22Rv1 (cell line): Measurements from ENCODE around the gene BPIFB1.

ENCODE experiments used
- H3K27ac ChIP-seq: fragments of 450-650 bp; 2 replicates; pipeline ENCODE4 v1.5.1; 2017
- ZFX ChIP-seq: fragments of 450-650 bp; IDR thresholded peaks from 2 replicates; pipeline ENCODE4 v1.6.1; 2017; ENCODE audit warnings: antibody characterized with exemption, borderline replicate concordance
- TF ChIP-seq, protein P1 (sequence below): fragments of 450-650 bp; IDR thresholded peaks from 2 replicates; pipeline ENCODE4 v1.5.1; 2017; ENCODE audit warnings: mild to moderate bottlenecking

BPIFB1 gene

DNA sequence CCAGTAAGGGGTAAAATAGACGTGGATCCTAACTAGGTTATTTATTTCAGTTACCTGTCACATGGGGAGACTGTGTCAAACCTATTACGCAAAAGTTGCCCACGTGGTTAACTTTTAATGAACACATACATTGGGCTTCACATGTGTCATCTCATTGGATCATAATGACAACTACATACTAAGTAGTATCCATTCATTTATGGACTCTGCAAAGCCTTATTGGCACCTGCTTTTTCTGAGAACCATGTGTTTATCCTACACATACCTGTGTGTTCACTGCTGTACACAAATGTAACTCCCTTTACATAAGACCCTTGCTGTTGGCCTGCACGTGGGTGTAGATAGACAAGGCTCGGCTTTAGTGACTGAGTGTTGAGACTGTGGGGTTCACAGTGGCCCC is 42.1 kb upstream of the BPIFB1 start:
- TF ChIP-seq ZFX = no peak
- TF ChIP-seq, protein P1, sequence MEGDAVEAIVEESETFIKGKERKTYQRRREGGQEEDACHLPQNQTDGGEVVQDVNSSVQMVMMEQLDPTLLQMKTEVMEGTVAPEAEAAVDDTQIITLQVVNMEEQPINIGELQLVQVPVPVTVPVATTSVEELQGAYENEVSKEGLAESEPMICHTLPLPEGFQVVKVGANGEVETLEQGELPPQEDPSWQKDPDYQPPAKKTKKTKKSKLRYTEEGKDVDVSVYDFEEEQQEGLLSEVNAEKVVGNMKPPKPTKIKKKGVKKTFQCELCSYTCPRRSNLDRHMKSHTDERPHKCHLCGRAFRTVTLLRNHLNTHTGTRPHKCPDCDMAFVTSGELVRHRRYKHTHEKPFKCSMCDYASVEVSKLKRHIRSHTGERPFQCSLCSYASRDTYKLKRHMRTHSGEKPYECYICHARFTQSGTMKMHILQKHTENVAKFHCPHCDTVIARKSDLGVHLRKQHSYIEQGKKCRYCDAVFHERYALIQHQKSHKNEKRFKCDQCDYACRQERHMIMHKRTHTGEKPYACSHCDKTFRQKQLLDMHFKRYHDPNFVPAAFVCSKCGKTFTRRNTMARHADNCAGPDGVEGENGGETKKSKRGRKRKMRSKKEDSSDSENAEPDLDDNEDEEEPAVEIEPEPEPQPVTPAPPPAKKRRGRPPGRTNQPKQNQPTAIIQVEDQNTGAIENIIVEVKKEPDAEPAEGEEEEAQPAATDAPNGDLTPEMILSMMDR = no peak
- no peak overlapping the region for H3K27ac ChIP-seq

DNA sequence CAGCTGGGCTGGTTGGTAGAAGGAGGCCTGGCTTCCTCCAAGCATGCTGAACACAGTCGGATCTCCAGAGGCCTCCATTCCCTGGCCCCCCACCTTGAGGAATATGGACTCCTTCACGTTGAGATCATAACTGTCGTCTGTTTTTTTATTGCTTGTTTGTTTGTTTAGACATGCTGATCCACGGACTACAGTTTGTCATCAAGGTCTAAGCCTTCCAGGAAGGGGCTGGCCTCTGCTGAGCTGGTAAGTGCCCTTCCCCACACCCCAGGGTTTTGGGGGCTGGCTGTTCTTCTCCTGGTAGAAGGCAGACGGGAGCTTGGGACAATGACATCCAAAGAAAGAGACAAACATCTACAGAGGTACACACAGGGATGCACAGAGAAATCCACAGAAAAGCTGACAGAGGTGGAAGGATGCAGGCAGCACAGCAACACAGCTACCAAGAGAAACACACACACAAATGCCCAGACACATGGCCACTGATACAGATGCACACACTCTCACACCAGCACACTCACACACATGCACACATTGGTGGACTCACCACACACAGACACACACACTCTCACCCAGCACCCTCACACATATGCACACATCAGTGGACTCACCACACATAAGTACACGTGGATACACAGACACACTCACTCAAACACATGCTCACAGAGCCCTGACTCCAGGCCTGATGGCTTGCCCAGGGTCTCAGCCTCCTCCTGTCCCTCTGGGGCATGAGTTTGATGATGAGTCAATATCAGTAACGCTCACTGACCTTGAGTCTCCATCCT is 40.5 kb upstream of the BPIFB1 start:
- TF ChIP-seq ZFX = no peak
- TF ChIP-seq, protein P1 = no peak
- H3K27ac ChIP-seq = no peak overlapping the region

DNA sequence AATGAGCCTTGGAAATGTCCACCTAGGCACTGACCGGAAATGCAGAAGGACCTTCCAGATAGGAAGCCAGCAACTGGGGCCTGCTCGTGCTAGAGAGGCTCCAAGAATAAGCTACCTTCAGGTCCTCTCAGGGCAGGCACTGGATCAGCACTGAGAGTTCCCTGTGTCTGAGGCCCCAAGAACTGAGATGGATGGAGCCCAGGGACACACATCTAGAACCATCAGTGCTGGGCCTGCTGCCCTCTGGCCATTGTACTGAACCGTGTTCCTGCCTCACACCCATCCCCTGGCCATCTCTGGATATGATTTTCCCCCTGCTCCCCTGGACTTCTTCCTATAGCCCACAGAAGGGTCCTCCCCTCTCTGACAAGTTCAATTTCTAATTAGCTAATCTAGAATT is 36.9 kb upstream of the BPIFB1 start:
- no peak overlapping the region for H3K27ac ChIP-seq
- TF ChIP-seq, protein P1 = no peak
- TF ChIP-seq ZFX = no peak

DNA sequence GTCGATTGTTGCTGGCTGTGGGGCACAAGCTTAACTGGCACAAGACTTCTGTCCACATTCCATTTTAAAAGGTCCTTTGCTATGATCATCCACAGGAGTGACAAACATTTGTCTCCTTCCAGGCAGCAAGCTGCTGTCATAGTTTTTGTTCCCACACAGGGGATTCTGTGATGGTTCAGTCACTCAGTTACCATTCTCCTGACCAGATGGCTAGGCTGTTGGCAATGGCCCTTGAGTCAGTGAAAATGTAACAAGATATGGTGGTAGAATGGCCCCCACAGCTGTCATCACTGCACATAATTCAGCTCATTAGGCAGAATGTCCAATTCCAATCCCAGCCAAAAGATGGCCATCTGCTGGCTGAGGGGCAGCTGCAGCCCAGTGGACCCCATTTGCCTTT is 33.6 kb upstream of the BPIFB1 start:
- no peak for TF ChIP-seq ZFX
- TF ChIP-seq, protein P1 = no peak
- H3K27ac ChIP-seq = no peak overlapping the region

DNA sequence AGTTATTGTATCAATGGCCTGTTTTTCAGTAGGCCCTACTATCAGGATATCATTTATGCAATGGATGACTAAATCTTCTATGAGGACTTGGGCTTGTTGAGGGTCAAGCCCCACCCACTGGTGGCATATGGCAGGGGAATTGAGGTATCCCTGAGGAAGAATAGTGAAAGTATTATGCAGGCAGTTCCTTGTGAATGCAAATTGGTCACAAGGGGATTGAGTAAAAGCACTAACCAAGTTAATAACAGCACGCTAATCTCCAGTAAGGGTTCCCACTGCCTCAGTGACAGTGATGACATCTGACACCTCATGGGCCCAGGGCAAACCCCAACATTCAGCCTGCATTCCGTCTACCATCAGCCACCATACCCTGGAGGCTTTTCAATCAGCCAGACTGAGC is 32.3 kb upstream of the BPIFB1 start:
- TF ChIP-seq, protein P1 = no peak
- TF ChIP-seq ZFX = no peak
- no peak overlapping the region for H3K27ac ChIP-seq

DNA sequence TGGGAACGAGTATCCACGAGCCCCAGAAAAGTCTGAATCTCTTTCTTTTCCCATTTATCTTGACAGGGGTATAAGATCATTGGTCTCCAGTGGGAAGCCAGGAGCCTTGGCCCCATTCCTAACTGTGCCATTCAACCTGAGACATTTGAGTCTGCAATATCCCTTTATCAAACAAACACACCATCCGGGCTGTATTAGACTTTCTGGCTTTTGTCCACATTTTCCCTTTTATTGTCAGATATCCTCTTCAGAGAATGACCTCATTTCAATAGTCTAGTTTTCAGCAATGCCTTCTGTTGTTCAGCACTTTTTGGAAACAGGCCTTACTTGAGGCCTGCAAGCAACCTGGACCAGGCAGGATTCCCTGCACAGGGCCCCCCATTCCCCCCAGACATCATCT is 31.5 kb upstream of the BPIFB1 start:
- TF ChIP-seq, protein P1 = no peak
- TF ChIP-seq ZFX = no peak
- no peak overlapping the region for H3K27ac ChIP-seq

DNA sequence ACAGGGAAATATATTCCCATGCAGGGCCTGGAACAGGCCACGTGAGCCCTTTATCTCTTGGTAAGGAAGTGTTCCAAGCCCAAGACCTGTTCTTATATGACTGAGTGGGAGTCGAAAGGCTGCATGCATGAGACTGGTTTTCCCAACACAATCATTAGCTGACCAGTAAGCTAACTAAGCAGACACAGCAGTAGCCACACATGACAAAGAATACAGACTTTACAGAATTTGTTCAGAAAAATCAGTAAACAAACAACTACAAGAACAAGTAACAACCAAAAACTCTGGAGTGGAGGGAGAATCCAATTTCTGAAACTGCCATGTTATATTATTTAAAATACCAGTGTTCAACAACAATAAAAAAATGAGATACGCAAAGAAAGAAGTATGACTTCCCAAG is 30.6 kb upstream of the BPIFB1 start:
- H3K27ac ChIP-seq = no peak overlapping the region
- no peak for TF ChIP-seq ZFX
- TF ChIP-seq, protein P1 = no peak
